Lower lobe of right lung (tissue), 2 donors: ENCODE measurements around the gene PDGFRA. TPM values are rescaled to one million over a fixed set of nuclear protein-coding genes. Genes with fewer than 3 reads are reported as not detected.
A peak's percentile ranks its signal among the peaks of the same experiment; 100 is the strongest.
"Not testable (repeated sequence)": the region's sequence is repeated elsewhere in the genome, so short reads cannot be mapped to it uniquely, and the experiment has no call there.

Experiments used
- ATAC-seq, 2 donors: fragments of 200-7000 bp; cut with Tn5 transposase; one replicate each; pipeline ENCODE4 v1.9.1; 2020 to 2022; ENCODE audit warnings: mild to moderate bottlenecking in 2 of 2, moderate library complexity in 2 of 2
- DNase-seq: peaks from one replicate; pipeline ENCODE4 v3.0.0-alpha.2; 2020
- H3K27ac ChIP-seq: fragments of 200-600 bp; one replicate; pipeline ENCODE4 v1.8.0; 2022
- H3K27me3 ChIP-seq: fragments of 200-600 bp; one replicate; pipeline ENCODE4 v1.8.0; 2022; ENCODE audit warnings: low read depth
- H3K36me3 ChIP-seq: fragments of 200-600 bp; one replicate; pipeline ENCODE4 v1.8.0; 2022; ENCODE audit warnings: mild to moderate bottlenecking
- H3K4me1 ChIP-seq: fragments of 200-600 bp; one replicate; pipeline ENCODE4 v1.8.0; 2022
- H3K4me3 ChIP-seq: fragments of 200-600 bp; one replicate; pipeline ENCODE4 v1.8.0; 2022; ENCODE audit warnings: mild to moderate bottlenecking
- H3K9me3 ChIP-seq: fragments of 200-600 bp; one replicate; pipeline ENCODE4 v1.8.0; 2022
- intact Hi-C: fragments of 100-400 bp; cut with DNase I; formaldehyde crosslinking; loops from one replicate; pipeline ENCODE4 v1.11.0; 2022
- total RNA-seq: library from RNA; stranded (reverse); fragmentation: NEBNext Ultra II Directional; extraction: Animal tissue kit (Norgen Biotek cat#: 25700); gene quantifications from one replicate; pipeline ENCODE4 v1.2.1, GENCODE V29; 2021
- TF ChIP-seq, protein P1 (sequence below): fragments of 200-600 bp; IDR thresholded peaks from one replicate; pipeline ENCODE4 v1.8.0; 2022; ENCODE audit warnings: antibody characterized with exemption, mild to moderate bottlenecking
- donor health status: DM: no; HTN: yes; CAD: no; lungs with severe emphysema.

Gene PDGFRA
- total RNA-seq, 1 donor from 2014 or later = 69.5 TPM

DNA sequence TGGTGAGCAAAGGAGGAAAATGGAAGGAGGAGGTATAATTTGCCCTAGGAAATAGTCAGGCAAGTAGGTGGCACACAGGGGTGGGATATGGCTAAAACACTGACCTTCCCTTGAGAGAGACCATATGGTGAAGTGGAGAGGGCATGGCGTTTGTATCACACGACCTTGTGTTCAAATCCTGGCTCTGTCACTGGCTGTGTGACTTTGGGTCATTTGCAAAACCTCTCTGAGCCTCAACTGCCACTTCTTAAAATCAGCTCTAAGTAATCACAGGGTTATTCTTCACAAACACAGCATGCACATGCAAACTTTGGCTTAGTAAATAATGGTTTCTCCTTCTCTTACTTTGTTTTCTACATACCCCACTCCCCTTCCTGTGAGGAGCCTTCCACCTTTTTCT is 8.7 kb downstream of the PDGFRA start:
- Histone ChIP-seq H3K36me3 (no peaks in the 10 kb centered on the region), H3K4me3 (no peak overlapping the region), H3K27ac (no peak overlapping the region), H3K27me3 (peaks cover under 1% of the 10 kb centered on the region), H3K4me1 (peaks cover 19% of the 10 kb centered on the region), H3K9me3 (no peaks in the 10 kb centered on the region)
- ATAC-seq = no peak
- DNase-seq = no peak
- intact Hi-C loops = no loop called here
- TF ChIP-seq, protein P1, sequence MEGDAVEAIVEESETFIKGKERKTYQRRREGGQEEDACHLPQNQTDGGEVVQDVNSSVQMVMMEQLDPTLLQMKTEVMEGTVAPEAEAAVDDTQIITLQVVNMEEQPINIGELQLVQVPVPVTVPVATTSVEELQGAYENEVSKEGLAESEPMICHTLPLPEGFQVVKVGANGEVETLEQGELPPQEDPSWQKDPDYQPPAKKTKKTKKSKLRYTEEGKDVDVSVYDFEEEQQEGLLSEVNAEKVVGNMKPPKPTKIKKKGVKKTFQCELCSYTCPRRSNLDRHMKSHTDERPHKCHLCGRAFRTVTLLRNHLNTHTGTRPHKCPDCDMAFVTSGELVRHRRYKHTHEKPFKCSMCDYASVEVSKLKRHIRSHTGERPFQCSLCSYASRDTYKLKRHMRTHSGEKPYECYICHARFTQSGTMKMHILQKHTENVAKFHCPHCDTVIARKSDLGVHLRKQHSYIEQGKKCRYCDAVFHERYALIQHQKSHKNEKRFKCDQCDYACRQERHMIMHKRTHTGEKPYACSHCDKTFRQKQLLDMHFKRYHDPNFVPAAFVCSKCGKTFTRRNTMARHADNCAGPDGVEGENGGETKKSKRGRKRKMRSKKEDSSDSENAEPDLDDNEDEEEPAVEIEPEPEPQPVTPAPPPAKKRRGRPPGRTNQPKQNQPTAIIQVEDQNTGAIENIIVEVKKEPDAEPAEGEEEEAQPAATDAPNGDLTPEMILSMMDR = no peak

DNA sequence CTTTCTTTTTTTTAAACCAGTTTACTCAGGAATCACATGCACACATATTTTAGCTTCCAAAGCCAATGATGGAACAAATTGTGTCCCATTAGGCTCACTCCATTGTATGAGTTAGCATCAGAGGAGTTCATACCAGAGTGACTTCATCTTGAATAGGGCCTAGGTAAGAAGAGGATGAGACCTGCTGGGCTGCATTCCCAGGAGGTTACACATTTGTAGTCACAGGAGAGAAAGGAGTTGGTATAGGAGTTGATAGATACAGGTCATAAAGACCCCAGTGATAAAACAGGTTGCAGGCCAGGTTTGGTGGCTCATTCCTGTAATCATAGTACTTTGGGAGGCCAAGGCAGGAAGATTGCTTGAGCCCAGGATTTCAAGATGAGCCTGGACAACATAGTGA is 9.3 kb downstream of the PDGFRA start:
- ATAC-seq (no peak), DNase-seq (no peak)
- Histone ChIP-seq H3K27me3 (no peaks in the 10 kb centered on the region), H3K9me3 (no peaks in the 10 kb centered on the region), H3K4me1 (peaks cover 13% of the 10 kb centered on the region), H3K36me3 (no peaks in the 10 kb centered on the region), H3K4me3 (no peak overlapping the region), H3K27ac (no peak overlapping the region)
- intact Hi-C loops = no loop called here
- TF ChIP-seq, protein P1 = no peak

GRCh38 chr4:54241268-54241823 is 12.3 kb downstream of the PDGFRA start:
- ATAC-seq, H3K27ac ChIP-seq, H3K27me3 ChIP-seq, H3K4me3 ChIP-seq, intact Hi-C loops, DNase-seq, H3K36me3 ChIP-seq, H3K9me3 ChIP-seq, H3K4me1 ChIP-seq: not testable (repeated sequence)

DNA sequence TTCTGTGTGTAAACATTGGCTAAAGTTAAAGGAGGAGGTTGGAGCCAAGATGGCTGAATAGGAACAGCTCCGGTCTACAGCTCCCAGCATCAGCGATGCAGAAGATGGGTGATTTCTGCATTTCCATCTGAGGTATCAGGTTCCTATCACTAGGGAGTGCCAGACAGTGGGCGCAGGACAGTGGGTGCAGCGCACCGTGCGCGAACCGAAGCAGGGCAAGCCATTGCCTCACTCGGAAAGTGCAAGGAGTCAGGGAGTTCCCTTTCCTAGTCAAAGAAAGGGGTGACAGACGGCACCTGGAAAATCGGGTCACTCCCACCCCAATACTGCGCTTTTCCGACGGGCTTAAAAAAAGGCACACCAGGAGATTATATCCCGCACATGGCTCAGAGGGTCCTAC is 14.4 kb downstream of the PDGFRA start:
- ATAC-seq, H3K27ac ChIP-seq, H3K4me1 ChIP-seq, intact Hi-C loops, DNase-seq, H3K9me3 ChIP-seq, H3K36me3 ChIP-seq, H3K27me3 ChIP-seq, H3K4me3 ChIP-seq: not testable (repeated sequence)

DNA sequence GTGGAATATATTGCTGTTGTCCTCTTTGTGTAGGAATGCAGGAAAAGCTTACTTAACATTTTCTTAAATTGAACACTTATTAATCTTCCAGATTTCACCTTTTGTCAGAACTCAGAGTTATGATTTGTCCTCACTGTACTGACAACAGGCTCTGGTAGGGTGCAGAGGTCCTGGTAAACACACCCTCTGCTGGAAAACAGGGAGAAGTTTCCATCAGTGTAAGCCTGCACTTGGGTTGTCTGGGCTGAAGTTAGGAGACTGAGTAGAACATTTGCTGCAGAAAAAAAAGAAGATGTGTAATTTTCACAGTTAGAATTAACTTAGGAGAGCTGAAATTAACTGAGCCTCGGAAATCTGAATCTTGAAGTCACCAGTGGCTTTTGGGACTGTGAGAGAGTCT is 23.2 kb downstream of the PDGFRA start:
- H3K27me3 ChIP-seq, H3K4me3 ChIP-seq, DNase-seq, H3K36me3 ChIP-seq, H3K27ac ChIP-seq, H3K9me3 ChIP-seq, H3K4me1 ChIP-seq, intact Hi-C loops, ATAC-seq: not testable (repeated sequence)

DNA sequence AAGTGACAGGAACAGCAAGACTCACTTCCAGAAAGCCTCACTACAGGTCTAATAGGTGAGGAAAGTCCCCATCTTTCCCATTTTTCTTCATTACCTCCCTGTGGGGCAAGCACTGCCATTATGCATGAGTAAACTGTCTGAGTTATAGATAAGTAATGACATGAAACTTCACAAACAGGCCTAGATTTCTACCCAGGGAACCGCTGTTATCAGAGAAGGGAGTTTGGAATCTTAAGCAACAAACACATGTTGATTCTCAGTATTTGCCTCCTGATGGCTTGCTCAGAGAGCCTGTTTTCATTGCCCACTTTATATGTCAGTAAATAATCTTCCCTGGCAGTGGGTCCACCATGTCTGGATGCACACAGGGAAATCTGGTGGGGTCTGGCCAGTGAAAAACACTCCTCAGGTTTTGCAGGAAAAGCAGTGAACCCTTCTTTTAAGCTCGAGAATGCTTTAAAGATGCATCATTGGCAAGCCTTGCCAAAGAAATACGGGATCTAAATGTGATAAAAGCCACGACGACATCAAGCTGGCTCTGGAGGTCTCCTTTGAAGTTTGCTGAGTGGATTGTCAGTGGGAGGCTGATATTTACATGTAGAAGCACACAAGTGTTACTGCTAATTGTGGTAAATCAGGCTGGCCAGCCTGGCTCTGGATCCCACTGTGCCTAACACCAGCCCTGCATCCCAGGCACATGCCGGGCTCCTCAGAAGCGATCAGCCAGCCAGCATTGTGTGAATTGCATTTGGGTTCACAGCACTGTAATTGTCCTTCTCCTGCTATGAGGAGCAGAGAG is 25.2 kb downstream of the PDGFRA start:
- DNase-seq (no peak), ATAC-seq (no peak)
- intact Hi-C loops = no loop called here
- peaks cover 4% of the 10 kb centered on the region for H3K9me3 ChIP-seq
- H3K27ac ChIP-seq = no peak overlapping the region
- H3K36me3 ChIP-seq = no peaks in the 10 kb centered on the region
- H3K4me1 ChIP-seq = no peaks in the 10 kb centered on the region
- no peak overlapping the region for H3K4me3 ChIP-seq
- TF ChIP-seq, protein P1 = no peak
- no peaks in the 10 kb centered on the region for H3K27me3 ChIP-seq

GRCh38 chr4:54254915-54255246 is 25.8 kb downstream of the PDGFRA start:
- H3K27me3 ChIP-seq = no peaks in the 10 kb centered on the region
- no peak overlapping the region for H3K4me3 ChIP-seq
- peaks cover 4% of the 10 kb centered on the region for H3K9me3 ChIP-seq
- TF ChIP-seq, protein P1 = no peak
- no peaks in the 10 kb centered on the region for H3K4me1 ChIP-seq
- DNase-seq = no peak
- intact Hi-C loops = no loop called here
- ATAC-seq = peak in 1 of 2 donors; percentile 61
- no peak overlapping the region for H3K27ac ChIP-seq
- H3K36me3 ChIP-seq = no peaks in the 10 kb centered on the region
